Measurements from ENCODE around the gene RHBDD1.

The RHBDD1 gene

DNA sequence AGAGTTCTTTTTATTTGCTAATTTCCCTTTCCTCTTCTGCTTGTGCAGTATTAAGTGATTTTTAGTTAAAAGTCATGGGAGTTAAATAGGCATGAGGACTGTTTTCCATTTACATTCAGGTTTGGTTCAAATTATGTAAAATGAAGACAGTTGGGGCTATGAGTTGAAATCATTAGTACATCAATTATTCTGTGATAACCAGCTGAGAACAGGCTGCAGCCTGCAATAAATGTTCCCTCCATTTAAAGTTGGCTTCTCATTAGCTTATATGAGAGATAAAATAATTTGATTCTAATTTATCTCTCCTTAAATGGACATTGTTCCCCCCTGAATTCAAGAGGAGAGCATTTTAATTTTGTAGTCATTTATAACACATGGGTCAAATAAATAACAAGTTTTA, 48.3 kb downstream of the RHBDD1 start:
- DNase-seq (ENCODE audit: low read depth, low spot score), result no peak
- Histone ChIP-seq H3K36me3 (ENCODE audit: control insufficient read depth, insufficient read depth, low read length) (no peaks in the 10 kb centered on the region), H3K4me3 (ENCODE audit: low read length) (no peak overlapping the region), H3K9me3 (ENCODE audit: control insufficient read depth, insufficient read depth, low read length) (no peaks in the 10 kb centered on the region), H3K27me3 (ENCODE audit: control insufficient read depth, insufficient read depth, low read length) (no peaks in the 10 kb centered on the region), H3K27ac (ENCODE audit: low read length) (no peak overlapping the region), H3K4me1 (ENCODE audit: control insufficient read depth, insufficient read depth, low read length) (no peaks in the 10 kb centered on the region)

- Histone ChIP-seq H3K27ac (ENCODE audit: low read length) (no peak overlapping the region), H3K9me3 (ENCODE audit: control insufficient read depth, insufficient read depth, low read length) (no peaks in the 10 kb centered on the region), H3K36me3 (ENCODE audit: control insufficient read depth, insufficient read depth, low read length) (no peaks in the 10 kb centered on the region), H3K4me3 (ENCODE audit: low read length) (no peak overlapping the region), H3K4me1 (ENCODE audit: control insufficient read depth, insufficient read depth, low read length) (no peaks in the 10 kb centered on the region), H3K27me3 (ENCODE audit: control insufficient read depth, insufficient read depth, low read length) (no peaks in the 10 kb centered on the region)
- no CpG with 5 or more reads among the region's 8 CpGs for WGBS (ENCODE audit: insufficient coverage, insufficient read length)
- no peak for DNase-seq (ENCODE audit: low read depth, low spot score)
Measured at GRCh38 chr2:226885769-226886435, 50.0 kb downstream of the RHBDD1 start.

- no peaks in the 10 kb centered on the region for H3K27me3 ChIP-seq (ENCODE audit: control insufficient read depth, insufficient read depth, low read length)
- H3K4me1 ChIP-seq (ENCODE audit: control insufficient read depth, insufficient read depth, low read length), result no peaks in the 10 kb centered on the region
- H3K4me3 ChIP-seq (ENCODE audit: low read length), result no peak overlapping the region
- DNase-seq (ENCODE audit: low read depth, low spot score), result no peak
- H3K27ac ChIP-seq (ENCODE audit: low read length), result no peak overlapping the region
- H3K9me3 ChIP-seq (ENCODE audit: control insufficient read depth, insufficient read depth, low read length), result no peaks in the 10 kb centered on the region
- no CpG with 5 or more reads among the region's 6 CpGs for WGBS (ENCODE audit: insufficient coverage, insufficient read length)
- no peaks in the 10 kb centered on the region for H3K36me3 ChIP-seq (ENCODE audit: control insufficient read depth, insufficient read depth, low read length)
Measured at GRCh38 chr2:226887940-226888339, 52.1 kb downstream of the RHBDD1 start.

- WGBS (ENCODE audit: insufficient coverage, insufficient read length), result no CpG with 5 or more reads among the region's 2 CpGs
- DNase-seq (ENCODE audit: low read depth, low spot score), result no peak
- Histone ChIP-seq H3K27me3 (ENCODE audit: control insufficient read depth, insufficient read depth, low read length) (no peaks in the 10 kb centered on the region), H3K27ac (ENCODE audit: low read length) (no peak overlapping the region), H3K36me3 (ENCODE audit: control insufficient read depth, insufficient read depth, low read length) (no peaks in the 10 kb centered on the region), H3K4me3 (ENCODE audit: low read length) (no peak overlapping the region), H3K4me1 (ENCODE audit: control insufficient read depth, insufficient read depth, low read length) (no peaks in the 10 kb centered on the region), H3K9me3 (ENCODE audit: control insufficient read depth, insufficient read depth, low read length) (no peaks in the 10 kb centered on the region)
Measured at GRCh38 chr2:226888378-226888965, 52.6 kb downstream of the RHBDD1 start.

GRCh38 chr2:226888971-226889370, 53.1 kb downstream of the RHBDD1 start:
- H3K4me3 ChIP-seq (ENCODE audit: low read length), result no peak overlapping the region
- no peak for DNase-seq (ENCODE audit: low read depth, low spot score)
- WGBS (ENCODE audit: insufficient coverage, insufficient read length), result no CpG with 5 or more reads among the region's 4 CpGs
- H3K9me3 ChIP-seq (ENCODE audit: control insufficient read depth, insufficient read depth, low read length), result no peaks in the 10 kb centered on the region
- no peaks in the 10 kb centered on the region for H3K27me3 ChIP-seq (ENCODE audit: control insufficient read depth, insufficient read depth, low read length)
- H3K4me1 ChIP-seq (ENCODE audit: control insufficient read depth, insufficient read depth, low read length), result no peaks in the 10 kb centered on the region
- no peaks in the 10 kb centered on the region for H3K36me3 ChIP-seq (ENCODE audit: control insufficient read depth, insufficient read depth, low read length)
- no peak overlapping the region for H3K27ac ChIP-seq (ENCODE audit: low read length)

GRCh38 chr2:226890286-226890685, 54.4 kb downstream of the RHBDD1 start:
- no CpG with 5 or more reads among the region's 1 CpG for WGBS (ENCODE audit: insufficient coverage, insufficient read length)
- no peaks in the 10 kb centered on the region for H3K36me3 ChIP-seq (ENCODE audit: control insufficient read depth, insufficient read depth, low read length)

DNA sequence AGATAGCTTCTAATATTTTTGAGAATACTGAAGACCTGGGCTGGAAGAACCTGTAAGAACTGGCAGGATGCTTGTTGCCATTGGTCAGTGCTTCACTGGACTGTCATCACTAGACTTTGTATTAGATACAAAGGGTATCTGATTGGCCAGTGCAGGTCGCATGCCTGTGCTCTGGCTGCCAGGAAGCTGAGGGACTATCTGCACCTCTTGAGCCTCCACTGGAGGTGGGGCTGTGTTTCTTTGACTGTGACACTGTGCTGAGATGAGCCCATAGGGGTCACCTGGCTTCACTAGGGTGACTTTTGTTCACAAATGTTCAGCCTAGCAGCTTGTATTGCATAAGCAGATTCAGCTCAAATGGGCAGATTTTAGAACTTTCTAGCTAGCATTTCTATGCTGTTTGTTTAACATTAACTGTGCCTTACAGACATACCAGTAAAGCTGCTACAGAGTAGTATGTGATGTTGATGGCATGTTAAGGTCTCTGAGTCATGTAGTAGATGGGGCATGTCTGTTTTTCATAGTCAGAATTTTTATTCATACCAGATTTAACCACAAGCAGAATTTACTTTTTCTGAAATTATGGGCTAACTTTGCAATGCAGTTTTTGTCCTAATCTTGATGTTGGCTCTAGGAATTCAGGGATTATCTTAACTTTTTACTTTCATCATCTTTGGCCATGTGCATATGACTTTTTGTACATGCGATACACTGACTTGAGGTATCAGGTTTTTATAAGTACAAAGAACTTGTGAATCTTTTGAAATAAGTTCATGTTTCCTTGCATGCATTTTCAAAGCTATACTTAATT, 56.1 kb downstream of the RHBDD1 start:
- Histone ChIP-seq H3K4me1 (ENCODE audit: control insufficient read depth, insufficient read depth, low read length) (no peaks in the 10 kb centered on the region), H3K4me3 (ENCODE audit: low read length) (no peak overlapping the region), H3K36me3 (ENCODE audit: control insufficient read depth, insufficient read depth, low read length) (no peaks in the 10 kb centered on the region), H3K9me3 (ENCODE audit: control insufficient read depth, insufficient read depth, low read length) (no peaks in the 10 kb centered on the region), H3K27ac (ENCODE audit: low read length) (no peak overlapping the region), H3K27me3 (ENCODE audit: control insufficient read depth, insufficient read depth, low read length) (no peaks in the 10 kb centered on the region)
- no CpG with 5 or more reads among the region's 2 CpGs for WGBS (ENCODE audit: insufficient coverage, insufficient read length)
- no peak for DNase-seq (ENCODE audit: low read depth, low spot score)

More at GRCh38 chr2:226890286-226890685, 54.4 kb downstream of the RHBDD1 start:
- Histone ChIP-seq H3K27ac (ENCODE audit: low read length) (no peak overlapping the region), H3K4me3 (ENCODE audit: low read length) (no peak overlapping the region), H3K9me3 (ENCODE audit: control insufficient read depth, insufficient read depth, low read length) (no peaks in the 10 kb centered on the region), H3K4me1 (ENCODE audit: control insufficient read depth, insufficient read depth, low read length) (no peaks in the 10 kb centered on the region), H3K27me3 (ENCODE audit: control insufficient read depth, insufficient read depth, low read length) (no peaks in the 10 kb centered on the region)
- no peak for DNase-seq (ENCODE audit: low read depth, low spot score)

GRCh38 chr2:226892729-226893128, 56.9 kb downstream of the RHBDD1 start:
- Histone ChIP-seq H3K36me3 (ENCODE audit: control insufficient read depth, insufficient read depth, low read length) (no peaks in the 10 kb centered on the region), H3K4me3 (ENCODE audit: low read length) (no peak overlapping the region), H3K9me3 (ENCODE audit: control insufficient read depth, insufficient read depth, low read length) (no peaks in the 10 kb centered on the region), H3K27ac (ENCODE audit: low read length) (no peak overlapping the region), H3K27me3 (ENCODE audit: control insufficient read depth, insufficient read depth, low read length) (no peaks in the 10 kb centered on the region), H3K4me1 (ENCODE audit: control insufficient read depth, insufficient read depth, low read length) (no peaks in the 10 kb centered on the region)
- no peak for DNase-seq (ENCODE audit: low read depth, low spot score)
- no CpG with 5 or more reads among the region's 3 CpGs for WGBS (ENCODE audit: insufficient coverage, insufficient read length)

DNA sequence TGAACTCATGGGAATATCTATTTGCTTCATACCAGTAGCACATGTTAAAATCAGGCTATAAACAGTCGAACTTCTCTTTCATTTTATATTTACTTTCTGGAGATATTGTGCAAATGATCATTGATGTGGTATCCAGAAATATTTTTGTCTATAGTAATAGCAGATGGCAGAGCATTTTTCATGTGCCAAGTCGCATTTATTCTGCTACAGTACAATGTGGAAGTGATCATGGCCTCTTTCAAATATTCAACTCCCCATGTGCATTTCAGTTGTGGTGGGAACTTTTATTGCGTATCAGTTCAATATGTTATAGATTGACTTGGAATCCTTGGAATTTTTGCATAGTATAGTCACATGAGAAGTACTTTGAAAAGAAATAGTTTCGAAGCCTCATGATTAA, 57.4 kb downstream of the RHBDD1 start:
- WGBS (ENCODE audit: insufficient coverage, insufficient read length), result no CpG with 5 or more reads among the region's 4 CpGs
- no peak for DNase-seq (ENCODE audit: low read depth, low spot score)

GRCh38 chr2:226894752-226895151, 58.9 kb downstream of the RHBDD1 start:
- no peak overlapping the region for H3K27ac ChIP-seq (ENCODE audit: low read length)
- no peak for DNase-seq (ENCODE audit: low read depth, low spot score)
- no peaks in the 10 kb centered on the region for H3K27me3 ChIP-seq (ENCODE audit: control insufficient read depth, insufficient read depth, low read length)
- H3K4me3 ChIP-seq (ENCODE audit: low read length), result no peak overlapping the region
- WGBS (ENCODE audit: insufficient coverage, insufficient read length), result no CpG with 5 or more reads among the region's 3 CpGs
- H3K36me3 ChIP-seq (ENCODE audit: control insufficient read depth, insufficient read depth, low read length), result no peaks in the 10 kb centered on the region
- H3K4me1 ChIP-seq (ENCODE audit: control insufficient read depth, insufficient read depth, low read length), result no peaks in the 10 kb centered on the region
- H3K9me3 ChIP-seq (ENCODE audit: control insufficient read depth, insufficient read depth, low read length), result no peaks in the 10 kb centered on the region

More for the DNA sequence above, 57.4 kb downstream of the RHBDD1 start:
- Histone ChIP-seq H3K4me1 (ENCODE audit: control insufficient read depth, insufficient read depth, low read length) (no peaks in the 10 kb centered on the region), H3K9me3 (ENCODE audit: control insufficient read depth, insufficient read depth, low read length) (no peaks in the 10 kb centered on the region), H3K27ac (ENCODE audit: low read length) (no peak overlapping the region), H3K4me3 (ENCODE audit: low read length) (no peak overlapping the region), H3K27me3 (ENCODE audit: control insufficient read depth, insufficient read depth, low read length) (no peaks in the 10 kb centered on the region), H3K36me3 (ENCODE audit: control insufficient read depth, insufficient read depth, low read length) (no peaks in the 10 kb centered on the region)

Data from iPS DF 6.9 (cell line).